ENCODE data around the gene HS6ST2. TPM values are rescaled to one million over a fixed set of nuclear protein-coding genes. Genes with fewer than 3 reads are reported as not detected.

HS6ST2 gene
- polyA plus RNA-seq, 1 of the 3 experiments (the other 2 are of a cell fraction) = 0.05 TPM

DNA sequence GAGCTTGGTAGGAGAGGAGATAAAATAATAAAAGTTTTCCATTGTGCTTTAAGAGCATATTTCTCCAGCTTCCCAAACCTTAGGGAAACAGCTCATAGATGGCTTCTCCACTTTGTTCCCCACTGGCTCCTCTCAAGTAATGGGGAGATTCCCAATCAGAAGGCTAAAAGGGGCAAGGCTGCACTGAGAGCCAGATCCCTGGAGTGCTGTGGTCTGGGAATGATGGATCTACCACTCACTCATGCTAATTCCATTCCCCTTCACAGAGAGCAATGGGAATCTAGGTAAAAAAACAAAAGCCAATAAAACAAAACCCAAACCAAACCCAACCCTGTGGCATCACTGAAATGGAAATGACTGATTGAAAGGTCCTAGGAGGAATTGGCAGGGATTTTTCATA lies 249.9 kb downstream of the HS6ST2 start:
- no peaks in the 10 kb centered on the region for H3K79me2 ChIP-seq (ENCODE audit: insufficient read depth)
- H2AFZ ChIP-seq (ENCODE audit: low read depth) = no peak overlapping the region
- H3K27me3 ChIP-seq (ENCODE audit: insufficient read depth) = no peaks in the 10 kb centered on the region; the same call in 1 of the 2 replicates
- TF ChIP-seq MEF2A (IDR thresholded peaks at IDR 0.05; ENCODE audit: borderline replicate concordance, low read depth) = no peak
- TF ChIP-seq NRF1 (IDR thresholded peaks at IDR 0.05; ENCODE audit: low read depth, low read length) = no peak
- no peak for TF ChIP-seq CHD2 (IDR thresholded peaks at IDR 0.05; ENCODE audit: low read length, partially characterized antibody)
- TF ChIP-seq EP300 (IDR thresholded peaks at IDR 0.05; ENCODE audit: borderline replicate concordance in 1 of 2, low read depth in 1 of 2, low read length in 1 of 2) = no peak
- no peak for TF ChIP-seq TEAD4 (IDR thresholded peaks at IDR 0.05; ENCODE audit: borderline replicate concordance, insufficient read depth)
- no peak for TF ChIP-seq MXI1 (IDR thresholded peaks at IDR 0.05; ENCODE audit: low read depth, low read length)
- TF ChIP-seq RFX5 (IDR thresholded peaks at IDR 0.05; ENCODE audit: low read length) = no peak
- no peak for TF ChIP-seq NFIC (IDR thresholded peaks at IDR 0.05; ENCODE audit: borderline replicate concordance)
- no peak for TF ChIP-seq TAF1 (IDR thresholded peaks at IDR 0.05; ENCODE audit: borderline replicate concordance, low read depth, low read length)
- no peak for TF ChIP-seq RCOR1 (IDR thresholded peaks at IDR 0.05; ENCODE audit: low read length)
- H3K27ac ChIP-seq (ENCODE audit: low read depth in 2 of 2, low read length in 1 of 2) = no peak overlapping the region
- H3K4me1 ChIP-seq (ENCODE audit: control insufficient read depth in 1 of 2, insufficient read depth in 2 of 2, low read depth in 1 of 2, low read length in 1 of 2) = no peaks in the 10 kb centered on the region; a peak in 1 of 4 replicates
- no peak overlapping the region for H3K9ac ChIP-seq
- no peak for DNase-seq
- H4K20me1 ChIP-seq (ENCODE audit: insufficient read depth) = no peaks in the 10 kb centered on the region
- H3K4me3 ChIP-seq (ENCODE audit: low read depth in 2 of 2, low read length in 1 of 2) = no peak overlapping the region
- no peak overlapping the region for H3K4me2 ChIP-seq
- POLR2A ChIA-PET = no interaction called here
- H3K9me2 ChIP-seq = no peaks in the 10 kb centered on the region
- no peaks in the 10 kb centered on the region for H3F3A ChIP-seq (replicated peaks; ENCODE audit: insufficient read depth)
- CTCF ChIA-PET = no interaction called here
- H3K36me3 ChIP-seq (replicated peaks in 1 of 2; ENCODE audit: control insufficient read depth in 1 of 2, insufficient read depth in 2 of 2, low read length in 1 of 2) = no peaks in the 10 kb centered on the region
- H3K9me3 ChIP-seq = no peaks in the 10 kb centered on the region

DNA sequence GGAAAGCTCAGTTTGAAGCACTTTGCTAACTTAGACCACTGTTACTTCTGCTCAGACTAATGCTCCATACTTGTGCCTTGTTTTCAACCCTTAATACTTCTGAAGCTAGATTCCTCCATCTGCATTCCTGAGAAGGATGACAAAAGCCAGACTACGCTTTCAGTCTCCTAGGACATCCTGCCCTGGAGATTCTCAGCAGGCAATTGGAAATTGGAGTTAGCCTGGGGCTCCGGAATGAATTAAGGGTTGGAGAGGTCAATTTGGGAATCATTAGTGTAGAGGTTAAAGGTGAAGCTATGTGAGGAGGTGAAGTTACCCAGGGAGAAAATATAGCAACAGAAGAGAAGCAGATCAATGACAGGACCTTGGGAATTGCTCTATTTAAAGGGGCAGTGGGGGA lies 253.7 kb downstream of the HS6ST2 start:
- 16% methylated on average over 2 of the region's 2 CpGs for WGBS (ENCODE audit: low lambda C conversion rate)
- Histone ChIP-seq H3K4me3 (ENCODE audit: low read depth in 2 of 2, low read length in 1 of 2) (no peak overlapping the region), H2AFZ (ENCODE audit: low read depth) (no peak overlapping the region), H4K20me1 (ENCODE audit: insufficient read depth) (no peaks in the 10 kb centered on the region), H3K9me2 (no peaks in the 10 kb centered on the region), H3K4me2 (no peak overlapping the region), H3K9me3 (no peaks in the 10 kb centered on the region), H3K27ac (ENCODE audit: low read depth in 2 of 2, low read length in 1 of 2) (no peak overlapping the region), H3K36me3 (replicated peaks in 1 of 2; ENCODE audit: control insufficient read depth in 1 of 2, insufficient read depth in 2 of 2, low read length in 1 of 2) (no peaks in the 10 kb centered on the region), H3K4me1 (ENCODE audit: control insufficient read depth in 1 of 2, insufficient read depth in 2 of 2, low read depth in 1 of 2, low read length in 1 of 2) (no peaks in the 10 kb centered on the region; a peak in 1 of 4 replicates), H3K27me3 (ENCODE audit: insufficient read depth) (no peaks in the 10 kb centered on the region; the same call in 1 of the 2 replicates), H3K79me2 (ENCODE audit: insufficient read depth) (no peaks in the 10 kb centered on the region), H3K9ac (no peak overlapping the region), H3F3A (replicated peaks; ENCODE audit: insufficient read depth) (no peaks in the 10 kb centered on the region)
- CTCF ChIA-PET = no interaction called here
- TF ChIP-seq SMC3 (IDR thresholded peaks at IDR 0.05; ENCODE audit: low read depth, low read length) (no peak), RFX5 (IDR thresholded peaks at IDR 0.05; ENCODE audit: low read length) (no peak), SIN3A (IDR thresholded peaks at IDR 0.05; ENCODE audit: borderline replicate concordance, low read depth, low read length) (no peak), RXRA (IDR thresholded peaks at IDR 0.05; ENCODE audit: borderline replicate concordance, low read depth) (no peak), FOXJ3 (CRISPR knock-in tag; IDR thresholded peaks at IDR 0.05) (no peak), NRF1 (IDR thresholded peaks at IDR 0.05; ENCODE audit: low read depth, low read length) (no peak), MXI1 (IDR thresholded peaks at IDR 0.05; ENCODE audit: low read depth, low read length) (no peak), ELF1 (IDR thresholded peaks at IDR 0.05) (no peak), RCOR1 (IDR thresholded peaks at IDR 0.05; ENCODE audit: low read length) (no peak), FOXM1 (IDR thresholded peaks at IDR 0.05; ENCODE audit: low read depth) (no peak), POLR2AphosphoS5 (IDR thresholded peaks at IDR 0.05; ENCODE audit: low read depth, low read length) (no peak)
- TF ChIP-seq, protein P1, sequence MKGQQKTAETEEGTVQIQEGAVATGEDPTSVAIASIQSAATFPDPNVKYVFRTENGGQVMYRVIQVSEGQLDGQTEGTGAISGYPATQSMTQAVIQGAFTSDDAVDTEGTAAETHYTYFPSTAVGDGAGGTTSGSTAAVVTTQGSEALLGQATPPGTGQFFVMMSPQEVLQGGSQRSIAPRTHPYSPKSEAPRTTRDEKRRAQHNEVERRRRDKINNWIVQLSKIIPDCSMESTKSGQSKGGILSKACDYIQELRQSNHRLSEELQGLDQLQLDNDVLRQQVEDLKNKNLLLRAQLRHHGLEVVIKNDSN (IDR thresholded peaks at IDR 0.05; ENCODE audit: borderline replicate concordance, low read depth) = no peak
- TF ChIP-seq, protein P2, sequence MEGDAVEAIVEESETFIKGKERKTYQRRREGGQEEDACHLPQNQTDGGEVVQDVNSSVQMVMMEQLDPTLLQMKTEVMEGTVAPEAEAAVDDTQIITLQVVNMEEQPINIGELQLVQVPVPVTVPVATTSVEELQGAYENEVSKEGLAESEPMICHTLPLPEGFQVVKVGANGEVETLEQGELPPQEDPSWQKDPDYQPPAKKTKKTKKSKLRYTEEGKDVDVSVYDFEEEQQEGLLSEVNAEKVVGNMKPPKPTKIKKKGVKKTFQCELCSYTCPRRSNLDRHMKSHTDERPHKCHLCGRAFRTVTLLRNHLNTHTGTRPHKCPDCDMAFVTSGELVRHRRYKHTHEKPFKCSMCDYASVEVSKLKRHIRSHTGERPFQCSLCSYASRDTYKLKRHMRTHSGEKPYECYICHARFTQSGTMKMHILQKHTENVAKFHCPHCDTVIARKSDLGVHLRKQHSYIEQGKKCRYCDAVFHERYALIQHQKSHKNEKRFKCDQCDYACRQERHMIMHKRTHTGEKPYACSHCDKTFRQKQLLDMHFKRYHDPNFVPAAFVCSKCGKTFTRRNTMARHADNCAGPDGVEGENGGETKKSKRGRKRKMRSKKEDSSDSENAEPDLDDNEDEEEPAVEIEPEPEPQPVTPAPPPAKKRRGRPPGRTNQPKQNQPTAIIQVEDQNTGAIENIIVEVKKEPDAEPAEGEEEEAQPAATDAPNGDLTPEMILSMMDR (IDR thresholded peaks at IDR 0.05) = no peak
- POLR2A ChIA-PET = no interaction called here
- no peak for DNase-seq

Measured in SK-N-SH (cell line).